ENCODE results near the gene SLC6A5. TPM values are rescaled to one million over a fixed set of nuclear protein-coding genes. Genes with fewer than 3 reads are reported as not detected.

The SLC6A5 gene
- total RNA-seq, 1 experiment from 2014 or later, result not detected

DNA sequence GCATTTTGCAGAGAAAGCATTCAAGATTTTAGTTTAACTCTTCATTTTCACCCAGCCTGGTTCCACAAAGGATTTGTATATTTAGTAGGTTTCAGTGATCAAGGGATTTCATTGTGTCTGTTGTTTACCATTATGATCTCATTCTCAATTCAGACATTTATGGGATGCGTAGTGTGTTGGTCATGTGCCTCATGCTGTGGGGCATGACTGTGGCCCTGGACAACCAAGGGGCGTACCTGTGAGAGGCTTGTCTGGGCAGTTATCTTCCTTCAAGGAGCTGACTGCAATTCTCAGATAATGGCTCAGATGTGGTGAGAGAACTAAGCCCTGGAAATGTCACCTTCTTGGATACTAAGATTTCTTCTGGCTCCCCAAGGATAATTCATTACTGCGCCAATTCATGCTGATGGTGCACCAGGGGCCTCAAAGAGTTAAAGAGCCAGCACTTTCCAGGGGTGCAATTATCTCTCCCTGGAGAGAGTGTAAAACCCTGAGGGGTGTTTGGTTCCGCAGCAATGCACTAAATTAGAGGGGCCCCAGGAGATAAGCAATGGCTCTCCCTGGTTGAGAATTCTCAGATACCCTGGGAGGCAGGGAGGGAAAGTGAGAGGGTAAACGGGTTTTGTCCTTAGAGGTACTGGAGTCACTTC is 32.2 kb downstream of the SLC6A5 start:
- no peak overlapping the region for H3K4me2 ChIP-seq (ENCODE audit: insufficient read depth, insufficient read length, low read length)
- no peak for DNase-seq
- no peak overlapping the region for H2AK5ac ChIP-seq (ENCODE audit: insufficient read length, low read length)
- no CpG with 5 or more reads among the region's 5 CpGs for WGBS (ENCODE audit: extremely low coverage, insufficient read length, low lambda C conversion rate)
- H3K9ac ChIP-seq (ENCODE audit: extremely low read depth, insufficient read length, low read length), result no peak overlapping the region
- Mint-ChIP-seq H3K36me3 (ENCODE audit: insufficient read depth in 1 of 3, low read depth in 3 of 3) (no peaks in the 10 kb centered on the region), H3K9me3 (no peaks in the 10 kb centered on the region; a peak in 1 of 5 replicates), H3K4me3 (no peak overlapping the region), H3K27ac (no peak overlapping the region), H3K4me1 (peaks cover 19% of the 10 kb centered on the region in 2 experiments), H3K27me3 (ENCODE audit: low read depth) (no peaks in the 10 kb centered on the region; the same call in 1 of the 2 replicates)
- no peaks in the 10 kb centered on the region for H4K20me1 ChIP-seq (ENCODE audit: control insufficient read depth, insufficient read depth, insufficient read length)
- no peak overlapping the region for H2BK15ac ChIP-seq (ENCODE audit: low read depth, low read length)
- no peaks in the 10 kb centered on the region for H3K23me2 ChIP-seq (ENCODE audit: insufficient read length, low read depth, low read length, poor library complexity, severe bottlenecking)
- no peak overlapping the region for H2AFZ ChIP-seq (ENCODE audit: low read length)
- H3K79me2 ChIP-seq (ENCODE audit: insufficient read depth, low read length), result no peaks in the 10 kb centered on the region
- H3K9me3 ChIP-seq (ENCODE audit: control insufficient read depth, low read depth, low read length), result no peaks in the 10 kb centered on the region
- no peak overlapping the region for H2BK120ac ChIP-seq (ENCODE audit: low read depth, low read length, poor library complexity, severe bottlenecking)
- no peak overlapping the region for H3K56ac ChIP-seq (ENCODE audit: insufficient read length, low read depth, low read length)
- H4K91ac ChIP-seq (ENCODE audit: insufficient read length, low read depth, low read length), result no peak overlapping the region
- H2BK5ac ChIP-seq (ENCODE audit: insufficient read length, low read length), result no peak overlapping the region
- no peak overlapping the region for H3K27ac ChIP-seq (ENCODE audit: insufficient read length, low read depth, low read length)
- no peaks in the 10 kb centered on the region for H3K27me3 ChIP-seq (ENCODE audit: insufficient read depth, low read length)
- H3K18ac ChIP-seq (ENCODE audit: insufficient read length, low read depth, low read length), result peak overlapping the region; percentile 53
- no peak overlapping the region for H3K23ac ChIP-seq (ENCODE audit: insufficient read length, low read depth, low read length)
- H2BK12ac ChIP-seq (ENCODE audit: insufficient read length, low read depth, low read length), result no peak overlapping the region
- H2BK20ac ChIP-seq (ENCODE audit: low read depth, low read length, poor library complexity, severe bottlenecking), result no peak overlapping the region
- H3K4ac ChIP-seq (ENCODE audit: low read depth, low read length), result no peak overlapping the region
- no peak overlapping the region for H3K14ac ChIP-seq (ENCODE audit: insufficient read depth, low read length)
- no peak overlapping the region for H4K5ac ChIP-seq (ENCODE audit: insufficient read length, low read depth, low read length)
- TF ChIP-seq, protein P1, sequence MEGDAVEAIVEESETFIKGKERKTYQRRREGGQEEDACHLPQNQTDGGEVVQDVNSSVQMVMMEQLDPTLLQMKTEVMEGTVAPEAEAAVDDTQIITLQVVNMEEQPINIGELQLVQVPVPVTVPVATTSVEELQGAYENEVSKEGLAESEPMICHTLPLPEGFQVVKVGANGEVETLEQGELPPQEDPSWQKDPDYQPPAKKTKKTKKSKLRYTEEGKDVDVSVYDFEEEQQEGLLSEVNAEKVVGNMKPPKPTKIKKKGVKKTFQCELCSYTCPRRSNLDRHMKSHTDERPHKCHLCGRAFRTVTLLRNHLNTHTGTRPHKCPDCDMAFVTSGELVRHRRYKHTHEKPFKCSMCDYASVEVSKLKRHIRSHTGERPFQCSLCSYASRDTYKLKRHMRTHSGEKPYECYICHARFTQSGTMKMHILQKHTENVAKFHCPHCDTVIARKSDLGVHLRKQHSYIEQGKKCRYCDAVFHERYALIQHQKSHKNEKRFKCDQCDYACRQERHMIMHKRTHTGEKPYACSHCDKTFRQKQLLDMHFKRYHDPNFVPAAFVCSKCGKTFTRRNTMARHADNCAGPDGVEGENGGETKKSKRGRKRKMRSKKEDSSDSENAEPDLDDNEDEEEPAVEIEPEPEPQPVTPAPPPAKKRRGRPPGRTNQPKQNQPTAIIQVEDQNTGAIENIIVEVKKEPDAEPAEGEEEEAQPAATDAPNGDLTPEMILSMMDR (conservative IDR thresholded peaks at IDR 0.05), result no peak
- no peak overlapping the region for H3T11ph ChIP-seq (ENCODE audit: low read length)
- H3K4me1 ChIP-seq (ENCODE audit: insufficient read depth, low read length), result peaks cover 2% of the 10 kb centered on the region; the same call in 1 of the 2 replicates
- H3K79me1 ChIP-seq (ENCODE audit: insufficient read depth, low read depth, low read length, poor library complexity, severe bottlenecking), result no peaks in the 10 kb centered on the region
- no peak overlapping the region for H4K8ac ChIP-seq (replicated peaks; ENCODE audit: insufficient read length, low read depth, low read length)

All from H9 (cell line).